Measurements from ENCODE around the gene SURF2.
"Not testable (repeated sequence)": the region's sequence is repeated elsewhere in the genome, so short reads cannot be mapped to it uniquely, and the experiment has no call there.

DNA sequence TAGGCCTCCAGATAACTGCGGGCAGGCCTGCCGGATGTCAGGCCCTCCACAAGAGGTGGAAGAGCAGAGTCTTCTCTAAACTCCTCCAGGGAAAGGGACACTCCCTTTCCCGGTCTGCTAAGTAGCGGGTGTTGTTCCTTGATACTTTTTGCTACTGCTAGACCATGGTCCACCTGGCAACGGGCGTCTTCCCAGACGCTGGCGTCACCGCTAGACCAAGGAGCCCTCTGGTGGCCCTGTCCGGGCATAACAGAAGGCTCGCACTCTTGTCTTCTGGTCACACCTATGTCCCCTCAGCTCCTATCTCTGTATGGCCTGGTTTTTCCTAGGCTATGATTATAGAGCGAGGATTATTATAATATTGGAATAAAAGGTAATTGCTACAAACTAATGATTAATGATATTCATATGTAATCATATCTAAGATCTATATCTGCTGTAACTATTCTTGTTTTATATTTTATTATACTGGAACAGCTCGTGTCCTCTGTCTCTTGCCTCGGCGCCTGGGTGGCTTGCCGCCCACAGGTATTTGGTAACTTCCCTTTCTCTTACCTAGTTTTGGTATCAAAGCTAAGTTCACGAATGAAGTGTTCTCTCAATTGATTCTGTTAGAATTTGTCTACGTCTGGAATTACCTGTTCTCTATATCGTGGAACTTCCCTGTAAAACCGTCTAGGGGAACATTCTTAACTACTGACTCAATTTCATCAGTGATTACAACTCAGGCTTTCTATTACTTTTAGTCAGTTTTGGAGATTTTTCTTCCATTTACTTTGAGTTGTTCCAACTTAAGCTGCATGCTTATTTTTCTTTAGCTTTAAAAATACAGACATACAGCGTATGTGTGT lies 26.8 kb upstream of the SURF2 start:
- TF ChIP-seq POLR2AphosphoS5 (IDR thresholded peaks at IDR 0.05), result not testable (repeated sequence)
- TF ChIP-seq CTCF (IDR thresholded peaks at IDR 0.05), result peak in 2 of 3 donors; percentile 42 to 48
